GM19025 (cell line): ENCODE results near the gene LAMA1.

Experiments
- ATAC-seq: cut with Tn5 transposase; IDR thresholded peaks from one replicate; pipeline ENCODE4 v1.9.1; 2021; ENCODE audit warnings: mild to moderate bottlenecking, low read depth, moderate library complexity; ENCODE audit not compliant: unreplicated experiment

Gene LAMA1

DNA sequence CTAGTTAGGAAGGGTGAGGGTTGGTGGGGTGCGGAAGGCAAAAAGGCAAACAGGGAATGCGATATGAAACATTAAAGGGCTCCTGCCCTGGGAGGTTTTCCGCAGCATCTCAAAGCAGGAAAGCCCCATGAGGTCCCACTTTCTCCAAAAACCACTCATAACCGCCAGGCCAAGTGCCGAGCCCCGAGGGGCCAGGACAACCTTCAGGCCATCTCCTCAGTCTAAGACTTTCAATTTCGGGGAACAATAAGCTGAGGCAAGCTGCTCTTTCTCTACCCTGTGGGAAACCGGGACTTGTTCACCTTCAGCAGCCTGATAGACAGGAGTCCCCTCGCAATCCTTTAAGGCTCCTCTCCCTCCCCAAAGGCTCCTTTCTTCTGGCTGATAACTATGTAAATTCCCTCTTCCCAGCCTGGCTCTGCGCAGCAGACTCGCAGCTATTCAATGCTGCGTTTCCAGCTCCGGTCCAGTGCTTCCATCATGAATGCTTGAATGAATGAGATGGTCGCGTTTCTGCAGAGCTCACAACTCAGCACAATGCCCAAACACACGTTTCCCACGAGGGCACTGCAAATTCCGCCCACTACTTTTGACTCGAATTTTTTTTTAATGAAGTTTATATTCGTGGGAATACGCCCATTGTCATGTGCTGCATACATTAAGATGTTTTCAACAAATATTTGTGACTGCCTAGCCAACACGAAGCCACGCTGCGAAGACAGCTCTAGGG, 1.4 kb downstream of the LAMA1 start:
- ATAC-seq, result no peak

DNA sequence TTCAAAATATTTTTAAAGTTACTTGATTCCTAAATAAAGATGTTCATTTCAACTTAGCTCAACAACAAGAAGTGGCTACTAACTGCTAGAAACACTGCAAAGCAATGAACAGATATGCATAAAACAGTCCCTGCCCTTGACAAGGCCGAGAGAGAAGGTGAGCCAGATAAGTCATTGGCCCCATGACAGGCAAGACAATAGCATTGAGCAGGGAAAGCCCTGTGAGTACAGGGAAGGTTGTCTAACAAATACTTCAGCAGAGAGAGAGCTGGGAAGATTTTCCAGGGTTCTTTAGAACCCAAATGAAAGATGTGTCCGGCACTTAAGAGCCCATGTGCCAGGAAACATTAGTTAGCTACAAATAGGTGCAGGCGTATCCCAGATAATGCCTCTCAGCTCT, 4.7 kb downstream of the LAMA1 start:
- ATAC-seq, result no peak

DNA sequence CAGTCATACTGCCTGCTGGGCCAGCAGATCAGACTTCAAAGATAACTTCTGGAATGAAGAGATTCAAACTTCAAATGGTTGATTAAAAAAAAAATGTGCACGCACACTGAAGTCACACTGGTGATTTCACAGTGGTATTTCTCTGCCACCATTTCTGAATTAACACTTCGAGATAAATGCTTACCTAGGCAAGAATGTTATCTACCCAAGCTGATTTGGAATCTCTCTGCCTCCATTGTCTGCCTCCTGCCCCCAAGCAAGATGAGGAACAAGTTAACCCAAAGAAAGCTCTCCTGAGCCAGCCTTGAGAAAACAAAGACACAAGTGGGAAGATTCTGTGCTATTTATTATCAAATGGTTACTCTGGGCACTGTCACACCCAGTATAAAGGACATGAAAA, 6.5 kb downstream of the LAMA1 start:
- ATAC-seq, result no peak

DNA sequence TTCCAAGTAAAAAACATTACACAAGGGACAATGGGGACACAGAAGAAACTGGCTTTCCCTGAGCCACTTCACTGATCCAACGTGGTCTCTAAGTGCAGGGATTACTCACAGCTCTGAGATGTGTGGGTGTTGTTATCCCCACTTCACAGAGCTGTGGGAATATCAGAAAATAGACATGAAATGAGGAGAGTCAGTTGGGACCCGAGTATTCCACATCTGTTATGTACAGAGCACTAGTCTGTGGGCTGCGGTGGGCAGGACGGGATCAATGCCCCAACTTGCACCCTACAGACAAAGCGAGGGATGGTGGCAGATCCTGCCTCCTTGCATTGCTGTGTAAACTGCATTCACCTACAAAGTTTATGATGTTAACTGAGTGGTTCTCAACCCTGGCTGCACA, 11.7 kb downstream of the LAMA1 start:
- no peak for ATAC-seq

DNA sequence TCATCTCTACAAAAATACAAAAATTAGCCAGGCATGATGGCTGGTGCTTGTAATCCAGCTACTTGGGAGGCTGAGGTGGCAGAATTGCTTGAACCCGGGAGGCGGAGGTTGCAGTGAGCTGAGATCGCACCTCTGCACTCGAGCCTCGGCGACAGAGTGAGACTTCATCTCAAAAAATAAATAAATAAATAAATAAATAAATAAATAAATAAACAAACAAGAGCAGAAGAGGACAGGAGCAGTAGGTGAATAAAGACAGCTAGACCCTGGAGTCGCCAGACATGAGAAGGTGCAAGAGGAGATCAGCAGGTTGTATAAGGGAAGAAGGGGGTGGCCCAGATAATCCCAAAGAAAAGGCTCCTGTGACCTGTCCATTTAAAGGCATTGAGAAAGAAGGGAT, 12.3 kb downstream of the LAMA1 start:
- ATAC-seq, result no peak

DNA sequence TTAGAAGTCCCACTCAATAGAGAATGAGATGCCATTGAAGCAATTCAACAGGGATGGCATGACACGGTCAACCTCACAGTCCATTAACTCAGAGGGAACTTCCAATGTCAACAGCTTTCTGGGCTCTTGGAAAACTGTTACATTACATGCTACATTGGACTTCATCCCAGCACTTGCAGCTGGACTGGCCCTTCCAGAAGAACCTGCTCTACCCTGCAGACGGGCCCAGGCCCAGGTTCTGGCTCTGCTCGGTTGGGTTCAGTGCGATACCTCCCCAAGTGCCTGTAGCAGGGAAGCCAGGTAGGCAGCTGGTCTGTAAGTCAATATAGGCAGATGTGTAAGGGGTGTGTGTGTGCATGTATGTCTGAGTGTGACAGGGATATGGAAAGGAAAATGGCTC, 12.9 kb downstream of the LAMA1 start:
- no peak for ATAC-seq

DNA sequence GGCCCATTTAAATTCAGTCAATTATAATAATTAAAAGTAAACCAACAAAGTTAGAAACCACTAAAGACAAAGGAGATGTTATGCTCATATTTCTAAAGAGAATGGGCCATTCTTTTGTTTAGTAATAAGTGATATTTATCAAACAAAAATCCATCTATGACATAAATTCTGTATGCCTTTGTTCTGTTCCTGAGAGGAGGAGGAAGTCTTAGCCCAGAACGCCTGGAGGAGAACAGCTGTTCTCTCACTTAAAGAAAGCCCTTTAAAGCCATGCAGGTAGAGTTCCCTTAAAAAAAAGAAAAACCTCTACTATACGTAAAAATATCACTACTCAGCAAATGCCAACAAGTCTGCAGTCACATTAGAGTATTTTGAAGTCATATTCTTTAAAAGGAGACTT, 15.5 kb downstream of the LAMA1 start:
- ATAC-seq, result no peak

DNA sequence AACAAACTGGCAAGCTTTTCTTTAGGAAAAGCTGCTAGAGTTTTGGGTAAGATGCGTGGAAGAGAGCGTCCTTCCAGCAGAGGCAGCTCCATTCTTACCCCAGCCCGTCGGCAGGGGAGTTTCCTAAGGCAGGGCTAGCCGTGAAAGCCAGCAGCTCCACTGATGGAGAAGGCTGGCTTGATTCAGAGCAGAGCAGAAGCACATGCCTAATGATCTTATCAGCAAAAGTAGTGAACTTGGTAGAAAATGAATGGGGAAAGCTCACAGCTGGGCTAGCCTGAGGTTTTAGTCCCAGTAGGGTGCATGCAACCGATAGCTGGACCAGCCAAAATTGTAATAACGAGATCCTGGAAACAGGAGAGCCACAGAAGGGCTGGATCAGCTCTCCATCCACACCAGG, 20.8 kb downstream of the LAMA1 start:
- no peak for ATAC-seq

DNA sequence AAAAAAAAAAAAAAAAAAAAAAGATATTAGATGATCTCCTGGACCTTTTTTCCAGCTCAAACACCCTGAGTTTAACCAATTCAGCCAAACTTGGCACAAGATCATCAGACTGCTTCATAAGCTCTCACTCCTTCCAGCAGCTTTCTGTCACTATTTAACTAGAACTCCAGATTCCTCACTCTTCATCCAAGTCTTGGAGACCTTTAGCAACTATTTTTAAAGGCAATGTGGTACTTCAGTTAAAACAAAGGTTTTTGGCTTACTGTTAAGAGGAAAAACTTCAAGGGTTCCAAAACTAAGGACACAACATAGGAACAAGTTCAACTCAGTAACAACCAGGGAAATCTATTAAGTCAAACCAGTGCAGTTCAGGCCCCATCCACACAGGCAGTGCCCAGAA, 23.2 kb downstream of the LAMA1 start:
- no peak for ATAC-seq

DNA sequence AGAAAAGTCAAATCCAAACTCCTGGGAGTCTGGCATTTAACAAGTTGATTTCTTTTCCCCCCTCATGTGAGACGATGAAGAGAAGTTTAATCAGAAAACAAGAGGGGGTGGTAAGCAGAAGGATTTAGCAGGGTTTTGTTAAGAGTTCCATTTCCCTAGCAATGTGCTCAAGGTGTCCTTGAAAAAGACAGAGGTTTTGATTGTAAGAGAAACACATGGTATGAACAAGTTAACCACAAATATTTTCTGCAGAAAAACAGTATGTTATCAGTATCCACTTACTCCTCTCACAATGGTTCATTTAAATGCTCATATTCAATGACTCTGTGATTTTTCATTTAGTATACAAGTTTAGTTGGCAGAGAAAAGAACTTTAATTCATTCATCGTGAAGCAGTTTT, 26.8 kb downstream of the LAMA1 start:
- ATAC-seq, result no peak

DNA sequence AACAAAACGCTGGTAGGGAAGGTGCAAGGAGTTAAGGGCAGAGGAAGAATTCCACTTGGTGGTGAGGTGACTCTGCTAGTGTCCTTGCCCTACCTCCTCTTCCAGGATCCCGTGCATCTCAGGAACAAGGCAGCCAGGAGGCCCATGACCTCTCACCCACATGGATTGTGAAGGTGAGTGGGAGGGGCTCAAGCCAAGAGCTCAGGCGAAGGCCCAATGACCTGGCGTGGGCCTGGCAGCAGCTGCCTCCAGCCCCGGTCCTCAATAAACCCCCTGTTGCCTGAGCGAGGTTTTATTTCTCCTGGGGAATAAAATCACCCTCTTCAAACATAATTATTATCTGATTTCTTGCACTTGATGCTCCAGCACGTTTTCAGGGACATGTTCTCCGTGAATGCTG, 28.2 kb downstream of the LAMA1 start:
- ATAC-seq, result no peak

DNA sequence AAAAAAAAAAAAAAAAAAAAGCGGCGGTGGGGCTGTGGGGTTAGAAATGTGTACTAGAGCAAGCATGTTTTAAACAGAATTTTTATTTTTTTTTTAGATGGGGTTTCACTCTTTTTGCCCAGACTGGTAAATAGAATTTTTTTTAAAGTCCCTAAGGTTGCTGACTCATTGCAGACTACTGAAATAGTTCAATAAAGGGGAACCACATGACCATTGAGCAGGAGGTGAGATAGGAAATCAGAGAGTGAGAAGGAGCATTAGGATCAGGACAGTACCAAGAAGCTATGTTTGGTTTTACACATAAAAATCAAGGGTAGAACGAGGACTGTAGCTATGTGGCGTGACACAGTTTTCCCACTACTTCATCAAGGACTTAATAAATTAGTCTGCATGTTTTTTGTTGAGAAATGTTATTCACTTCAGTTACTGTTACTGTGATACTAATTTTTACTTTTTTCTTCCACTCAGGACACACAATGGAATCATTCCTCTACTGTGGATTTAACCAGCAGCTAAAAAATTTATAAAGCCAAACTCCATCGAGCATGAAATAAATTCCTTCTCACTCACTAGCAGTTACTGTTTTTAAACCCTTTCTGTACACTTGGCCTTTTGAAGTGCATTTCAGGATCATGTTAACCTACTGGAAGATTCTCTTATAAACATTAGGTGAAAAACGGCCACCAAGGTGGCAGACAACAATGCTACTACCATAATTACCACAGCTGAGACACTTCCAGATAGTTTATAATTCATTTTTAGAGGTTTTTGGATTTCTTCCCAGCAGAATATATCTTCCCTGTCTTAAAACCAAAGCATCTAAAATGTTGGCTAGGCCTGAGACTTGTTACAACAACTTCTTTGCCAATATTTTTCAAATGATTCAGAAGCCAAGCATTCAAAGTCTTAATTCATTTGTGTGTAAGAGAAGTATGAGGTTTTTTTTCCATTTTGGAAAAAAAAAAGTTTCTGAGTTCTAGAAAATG, 33.2 kb downstream of the LAMA1 start:
- ATAC-seq, result peak; percentile 63

DNA sequence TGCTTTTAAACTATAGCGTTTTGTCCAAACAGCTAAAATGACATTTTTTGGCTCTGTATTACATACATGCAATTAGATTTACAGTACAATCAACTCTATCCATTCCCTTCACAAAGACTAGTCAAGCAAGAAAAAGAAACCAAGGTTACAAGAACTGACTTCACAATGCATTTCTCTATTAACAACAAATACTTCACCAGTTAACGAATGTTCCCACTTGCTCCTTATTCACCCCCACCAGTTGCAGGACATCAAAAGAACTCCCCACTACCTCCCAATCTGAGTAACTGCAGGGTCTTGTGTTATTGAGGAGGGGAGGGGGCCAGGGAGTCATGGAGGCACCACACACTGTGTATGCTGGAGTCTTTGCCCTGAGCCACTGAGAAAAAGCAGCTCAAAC, 34.9 kb downstream of the LAMA1 start:
- no peak for ATAC-seq

DNA sequence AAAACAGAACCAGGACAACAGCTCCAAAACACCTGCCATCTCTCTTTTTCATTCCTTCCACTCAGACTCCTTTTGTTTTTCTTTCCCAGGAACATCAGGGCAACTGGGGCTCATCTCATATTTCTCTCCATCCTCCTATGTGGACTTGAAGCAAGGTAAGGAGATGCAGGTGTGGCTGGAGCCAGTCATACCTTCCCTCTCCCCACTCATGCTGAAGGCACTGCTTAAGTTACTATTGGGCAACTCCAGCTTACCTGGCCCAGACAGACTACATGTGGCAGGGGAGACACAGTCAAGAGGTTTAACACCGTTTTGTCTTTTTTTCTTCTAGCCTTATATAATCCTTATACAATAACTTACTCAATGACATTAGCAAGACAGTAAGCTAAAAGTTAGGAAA, 38.4 kb downstream of the LAMA1 start:
- no peak for ATAC-seq

DNA sequence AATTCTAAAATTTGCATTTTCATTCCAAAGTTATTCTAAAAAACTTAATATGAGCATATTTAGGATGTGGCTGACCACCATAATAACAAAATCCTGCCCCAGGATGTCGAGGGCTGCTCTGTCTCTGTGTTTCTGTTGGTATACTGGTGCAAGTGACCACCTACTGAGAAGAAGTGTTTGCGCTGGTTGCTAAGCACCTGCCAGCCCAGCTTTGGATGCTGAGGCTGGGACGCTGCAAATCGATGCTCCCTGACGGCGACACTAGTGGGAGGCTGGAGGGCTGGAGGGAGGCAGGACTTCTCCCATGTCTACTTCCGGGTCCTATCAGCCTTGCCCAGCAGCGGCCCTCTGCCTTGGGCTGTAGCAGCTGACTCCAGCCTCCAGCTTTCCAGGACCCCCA, 45.0 kb downstream of the LAMA1 start:
- ATAC-seq, result no peak

DNA sequence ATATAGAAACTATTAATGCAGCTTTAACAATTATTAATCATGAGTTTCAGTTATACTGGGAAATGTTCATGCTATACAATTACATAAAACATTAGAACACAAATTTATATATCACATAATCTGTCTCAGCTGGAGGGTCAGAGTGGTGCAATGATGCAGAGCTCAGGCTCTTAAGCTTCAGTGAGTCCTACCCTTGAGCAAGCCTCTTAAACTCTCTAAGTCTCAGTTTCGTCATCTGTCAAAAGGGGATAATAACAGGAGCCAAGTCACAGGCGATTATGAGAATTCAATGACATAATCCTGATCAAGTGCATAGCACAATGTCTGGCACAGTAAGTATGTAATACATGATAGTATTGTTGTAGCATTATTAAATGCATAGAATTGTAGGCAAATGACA, 46.0 kb downstream of the LAMA1 start:
- ATAC-seq, result no peak

DNA sequence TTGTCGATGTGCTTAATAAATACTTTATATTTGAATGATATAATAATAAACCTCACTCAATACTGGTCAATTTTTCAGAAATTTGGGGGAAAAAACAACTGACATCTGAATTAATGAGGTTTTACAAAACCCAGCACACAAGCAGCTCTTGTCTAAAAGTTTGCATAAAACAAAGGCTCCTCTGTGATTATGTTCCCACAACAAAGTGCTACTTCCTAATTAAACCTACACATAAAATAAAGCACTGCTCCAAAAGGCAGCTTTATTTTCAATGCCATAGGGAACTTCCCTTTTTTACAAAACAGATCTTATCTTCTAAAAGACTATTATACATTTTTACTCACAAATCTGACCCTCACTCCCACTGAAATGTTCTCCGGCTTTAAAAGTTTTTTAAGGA, 47.1 kb downstream of the LAMA1 start:
- no peak for ATAC-seq

DNA sequence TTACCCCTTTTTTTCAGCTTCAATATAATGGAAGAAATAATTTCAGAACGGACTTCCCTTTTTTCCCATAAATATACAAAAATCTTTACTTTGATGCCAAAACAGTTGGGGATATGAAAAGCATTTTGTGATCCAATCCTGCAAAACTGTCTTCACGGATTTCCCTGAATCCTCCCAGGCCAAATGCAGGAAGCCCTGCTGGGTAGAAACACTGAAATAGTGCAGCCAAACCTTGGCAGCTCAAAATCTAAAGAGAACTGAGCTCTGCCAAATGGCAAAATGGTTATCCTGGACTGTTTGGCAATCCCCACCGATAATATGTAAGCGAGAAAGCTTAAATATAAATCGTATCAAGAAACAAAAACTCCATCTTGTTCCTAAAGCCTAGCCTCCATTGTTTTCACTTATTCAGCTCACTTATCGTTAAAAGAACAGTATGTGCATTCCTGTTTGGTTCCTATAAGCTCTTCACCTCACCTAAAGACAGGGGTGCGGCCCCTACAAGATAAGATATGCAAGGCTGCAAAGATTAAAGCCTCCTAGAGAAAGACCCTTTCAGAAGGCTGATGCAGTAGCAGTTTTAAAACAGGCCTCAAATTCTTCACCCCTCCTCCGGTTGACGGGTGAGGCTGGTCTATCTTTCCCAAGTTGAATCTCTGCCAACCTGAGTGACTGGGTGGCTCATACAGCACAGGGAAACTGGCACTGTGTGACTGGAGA, 48.6 kb downstream of the LAMA1 start:
- no peak for ATAC-seq

DNA sequence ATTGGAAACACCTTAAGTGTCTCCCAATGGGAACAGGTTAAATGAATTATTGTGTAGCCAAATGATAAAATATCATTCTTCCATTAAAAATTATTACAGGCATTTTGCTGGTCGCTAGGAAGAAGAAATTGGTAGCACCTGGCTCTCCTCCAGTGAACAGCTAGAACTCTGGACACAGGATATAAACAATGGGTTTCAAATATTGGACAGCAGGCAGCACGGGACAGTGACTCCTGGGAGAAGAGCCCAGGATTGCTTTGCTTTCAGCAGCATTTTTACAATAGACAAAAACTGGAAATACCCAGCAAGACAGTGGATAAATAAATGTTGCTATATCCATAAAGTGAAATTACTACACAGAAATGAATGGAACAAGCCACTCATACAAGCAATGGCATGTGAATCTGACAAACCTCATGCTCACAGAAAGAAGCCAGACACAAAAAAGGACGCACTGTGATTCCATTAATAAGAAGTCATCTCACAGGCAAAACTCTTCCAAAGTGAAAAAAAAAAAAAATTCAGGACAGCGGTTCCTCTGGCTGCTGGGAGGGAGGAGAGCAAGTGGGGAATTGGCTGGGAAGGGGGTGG, 50.5 kb downstream of the LAMA1 start:
- ATAC-seq, result no peak

DNA sequence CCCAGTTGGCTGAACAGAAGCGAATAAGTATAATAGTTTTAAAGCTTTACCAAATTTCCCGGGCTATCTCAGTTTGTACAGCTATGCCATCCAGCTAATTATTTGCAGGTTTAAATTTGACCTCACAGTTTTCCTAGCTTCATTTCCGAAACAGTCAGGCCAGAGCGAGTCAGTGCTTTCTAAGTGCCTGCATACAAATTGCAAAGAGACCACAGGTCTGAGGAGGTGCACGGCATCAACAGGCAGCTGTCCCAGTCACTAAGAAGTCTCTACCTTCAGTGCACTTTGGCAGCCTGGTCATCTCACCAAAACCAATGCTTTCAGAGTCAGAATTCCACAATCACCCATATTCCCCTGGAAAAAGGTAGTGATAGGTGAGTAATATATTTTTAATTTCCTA, 51.9 kb downstream of the LAMA1 start:
- no peak for ATAC-seq

DNA sequence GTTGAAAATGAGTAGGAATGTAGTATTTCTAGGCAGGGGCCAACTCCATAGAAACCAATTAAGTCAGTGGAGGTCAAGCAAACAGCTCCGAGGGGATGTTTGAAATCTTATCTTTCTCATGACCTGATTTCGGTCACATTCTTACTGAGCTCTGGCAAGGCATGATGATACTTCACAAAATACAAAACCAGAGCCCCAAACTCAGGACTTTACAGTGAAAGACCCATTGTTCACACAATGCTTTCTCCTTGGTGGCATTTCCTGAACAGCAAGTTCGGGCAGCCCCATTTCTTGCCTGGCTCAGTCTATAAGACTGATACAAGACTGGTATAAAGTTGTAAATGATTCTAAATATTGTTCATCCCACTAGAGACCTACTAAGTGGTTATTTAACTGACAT, 53.3 kb downstream of the LAMA1 start:
- ATAC-seq, result no peak
